Thoracic aorta (tissue), 2 donors: Measurements from ENCODE around the gene IPO11. TPM values are rescaled to one million over a fixed set of nuclear protein-coding genes. Genes with fewer than 3 reads are reported as not detected.

Experiments
- ATAC-seq: fragments of 150-250 bp; one replicate; pipeline ENCODE4 v1.8.0; 2017; ENCODE audit warnings: low read depth; ENCODE audit not compliant: insufficient number of reproducible peaks, low FRiP score
- DNase-seq: peaks from one replicate; pipeline ENCODE4 v3.0.0-alpha.2; 2020; ENCODE audit warnings: low spot score
- H3K27ac ChIP-seq, 2 donors: fragments of 200-600 bp; sonication (generic); 1 replicate in 1 of 2; 2 replicates in 1 of 2; pipeline ENCODE4 v1.5.1; 2016; ENCODE audit warnings: mild to moderate bottlenecking in 2 of 2, moderate library complexity in 2 of 2
- H3K27me3 ChIP-seq: fragments of 200-600 bp; sonication (generic); replicated peaks from 2 replicates; pipeline ENCODE4 v1.6.0; 2016; ENCODE audit warnings: mild to moderate bottlenecking; ENCODE audit not compliant: insufficient read depth
- H3K36me3 ChIP-seq: fragments of 200-600 bp; sonication (generic); one replicate; pipeline ENCODE4 v1.5.1; 2016
- H3K4me1 ChIP-seq, 2 donors: fragments of 200-600 bp; sonication (generic); 1 replicate in 1 of 2; 2 replicates in 1 of 2; pipeline versions ENCODE4 v1.5.1 to v1.6.0; 2016; ENCODE audit warnings: low read depth in 2 of 2, mild to moderate bottlenecking in 1 of 2; ENCODE audit not compliant: control insufficient read depth in 1 of 2
- H3K4me3 ChIP-seq: fragments of 200-600 bp; sonication (generic); 2 replicates; pipeline ENCODE4 v1.5.1; 2016; ENCODE audit warnings: mild to moderate bottlenecking
- H3K9me3 ChIP-seq: fragments of 200-600 bp; sonication (generic); 2 replicates; pipeline ENCODE4 v1.5.1; 2016
- total RNA-seq, 2 donors: library from RNA; depleted of rRNA; stranded (reverse); fragments of >200 nt; gene quantifications; one replicate each; pipeline versions ENCODE4 v1.1.0 to v1.2.3, GENCODE V29; 2016
- TF ChIP-seq, protein P1 (sequence below): fragments of 200-600 bp; sonication (generic); IDR thresholded peaks from one replicate; pipeline ENCODE4 v1.5.1; 2019; ENCODE audit warnings: antibody characterized with exemption

Gene IPO11
- total RNA-seq, 2 donors from 2014 or later: 10.7 to 16.5 TPM

DNA sequence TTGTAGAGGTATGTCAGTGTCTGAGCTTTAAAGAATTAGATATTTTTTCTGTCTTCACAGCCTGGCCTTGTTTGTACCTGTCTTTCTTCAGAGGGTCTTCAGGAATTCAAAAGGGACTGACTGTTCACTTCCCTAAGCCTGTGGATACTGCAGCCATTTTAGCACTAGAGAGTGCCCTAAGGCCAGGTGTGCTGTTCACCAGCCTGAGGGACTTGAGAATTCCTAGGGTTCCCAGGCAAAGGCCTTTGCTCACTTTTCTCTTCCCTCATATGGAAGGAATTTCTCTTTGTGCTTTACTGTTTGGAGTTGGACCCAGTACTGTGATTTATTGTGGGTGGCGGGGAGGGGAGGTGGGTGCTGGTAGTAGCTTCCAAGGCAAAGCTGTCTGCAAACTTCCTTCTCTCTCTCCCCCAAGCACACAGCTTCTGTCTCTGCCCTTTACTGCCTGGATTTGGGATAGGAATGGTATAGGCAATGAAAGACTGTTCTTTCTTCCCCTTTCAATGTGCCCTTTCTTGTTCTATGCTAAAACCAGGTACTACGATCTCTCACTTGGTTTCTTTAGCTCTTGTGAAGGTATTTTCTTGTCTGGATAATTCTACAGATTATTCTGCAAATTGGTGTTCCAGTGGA lies 156.4 kb downstream of the IPO11 start:
- H3K27ac ChIP-seq: no peak overlapping the region
- peaks cover 4% of the 10 kb centered on the region for H3K36me3 ChIP-seq
- H3K4me3 ChIP-seq: no peak overlapping the region
- TF ChIP-seq, protein P1, sequence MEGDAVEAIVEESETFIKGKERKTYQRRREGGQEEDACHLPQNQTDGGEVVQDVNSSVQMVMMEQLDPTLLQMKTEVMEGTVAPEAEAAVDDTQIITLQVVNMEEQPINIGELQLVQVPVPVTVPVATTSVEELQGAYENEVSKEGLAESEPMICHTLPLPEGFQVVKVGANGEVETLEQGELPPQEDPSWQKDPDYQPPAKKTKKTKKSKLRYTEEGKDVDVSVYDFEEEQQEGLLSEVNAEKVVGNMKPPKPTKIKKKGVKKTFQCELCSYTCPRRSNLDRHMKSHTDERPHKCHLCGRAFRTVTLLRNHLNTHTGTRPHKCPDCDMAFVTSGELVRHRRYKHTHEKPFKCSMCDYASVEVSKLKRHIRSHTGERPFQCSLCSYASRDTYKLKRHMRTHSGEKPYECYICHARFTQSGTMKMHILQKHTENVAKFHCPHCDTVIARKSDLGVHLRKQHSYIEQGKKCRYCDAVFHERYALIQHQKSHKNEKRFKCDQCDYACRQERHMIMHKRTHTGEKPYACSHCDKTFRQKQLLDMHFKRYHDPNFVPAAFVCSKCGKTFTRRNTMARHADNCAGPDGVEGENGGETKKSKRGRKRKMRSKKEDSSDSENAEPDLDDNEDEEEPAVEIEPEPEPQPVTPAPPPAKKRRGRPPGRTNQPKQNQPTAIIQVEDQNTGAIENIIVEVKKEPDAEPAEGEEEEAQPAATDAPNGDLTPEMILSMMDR: no peak
- H3K27me3 ChIP-seq: no peaks in the 10 kb centered on the region
- no peaks in the 10 kb centered on the region for H3K4me1 ChIP-seq
- H3K9me3 ChIP-seq: peaks cover 6% of the 10 kb centered on the region
- no peak for ATAC-seq
- no peak for DNase-seq

DNA sequence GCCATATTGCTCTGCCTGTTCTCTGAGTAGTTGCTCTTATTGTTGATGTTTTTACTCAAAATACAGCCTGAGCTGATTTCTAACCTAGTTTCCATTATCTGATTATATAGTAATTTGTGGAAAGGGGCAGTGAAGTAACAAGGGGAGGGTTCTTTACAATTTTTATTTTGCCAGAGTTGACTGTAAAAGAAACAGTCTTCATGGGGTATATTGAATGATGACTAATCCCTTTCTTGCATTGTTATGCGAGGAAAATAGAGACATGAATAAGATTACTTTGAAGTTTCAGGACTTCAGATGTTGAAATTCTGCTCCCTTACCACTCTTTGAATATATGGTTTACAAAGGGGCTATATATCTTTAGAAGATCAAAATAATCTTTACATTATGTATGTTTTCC lies 156.9 kb downstream of the IPO11 start:
- H3K4me1 ChIP-seq: no peaks in the 10 kb centered on the region
- ATAC-seq: no peak
- no peaks in the 10 kb centered on the region for H3K27me3 ChIP-seq
- DNase-seq: no peak
- H3K27ac ChIP-seq: no peak overlapping the region
- H3K36me3 ChIP-seq: peaks cover 4% of the 10 kb centered on the region
- no peak overlapping the region for H3K4me3 ChIP-seq
- H3K9me3 ChIP-seq: peaks cover 6% of the 10 kb centered on the region
- TF ChIP-seq, protein P1: no peak

DNA sequence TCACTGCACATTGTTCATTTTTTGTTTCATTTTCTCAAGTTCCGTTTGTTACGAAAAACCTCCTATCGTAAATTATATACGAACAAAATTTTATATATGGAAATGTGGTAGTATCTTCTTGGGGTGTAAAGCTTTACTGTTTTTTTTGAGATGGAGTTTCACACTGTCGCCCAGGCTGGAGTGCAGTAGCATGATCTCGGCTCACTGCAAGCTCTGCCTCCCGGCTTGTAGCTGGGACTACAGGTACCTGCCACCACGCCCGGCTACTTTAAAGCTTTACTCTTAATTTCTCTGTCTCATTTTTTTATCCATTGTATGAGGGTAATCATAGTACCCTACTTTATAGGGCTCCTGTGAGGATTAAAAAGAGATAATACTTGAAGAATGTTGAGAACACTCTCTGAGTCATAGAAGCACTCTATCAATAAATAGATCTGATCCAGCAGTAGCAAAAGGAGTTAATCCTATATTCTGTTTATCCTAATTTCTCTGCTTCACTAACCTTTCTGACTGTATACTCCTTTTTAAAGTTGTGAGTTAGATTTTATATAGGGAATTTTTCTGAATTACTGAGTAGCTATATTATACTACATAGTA lies 160.5 kb downstream of the IPO11 start:
- no peak for ATAC-seq
- Histone ChIP-seq H3K27me3 (no peaks in the 10 kb centered on the region), H3K9me3 (peaks cover under 1% of the 10 kb centered on the region), H3K4me1 (no peaks in the 10 kb centered on the region), H3K27ac (no peak overlapping the region), H3K4me3 (no peak overlapping the region), H3K36me3 (no peaks in the 10 kb centered on the region)
- DNase-seq: no peak
- TF ChIP-seq, protein P1: no peak

DNA sequence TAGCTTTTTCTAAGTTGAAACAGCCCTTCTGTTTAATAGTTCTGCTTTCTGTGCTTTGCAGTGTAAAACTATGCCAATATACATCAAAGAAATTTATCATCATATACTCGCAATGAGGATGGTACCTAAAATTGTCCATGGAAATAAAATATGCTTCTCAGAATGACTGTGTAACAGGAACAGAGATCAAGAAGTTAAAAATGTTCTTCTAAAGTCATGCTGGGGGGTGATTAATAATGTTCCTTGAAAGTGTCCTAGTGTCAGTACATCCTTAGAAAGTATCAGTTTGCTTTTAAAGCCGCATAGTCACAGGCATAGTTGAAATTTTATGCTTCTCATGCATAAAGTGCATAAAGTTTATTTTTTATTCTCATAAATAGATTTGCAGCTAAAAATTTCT lies 162.0 kb downstream of the IPO11 start:
- Histone ChIP-seq H3K4me3 (no peak overlapping the region), H3K4me1 (no peaks in the 10 kb centered on the region), H3K27ac (no peak overlapping the region), H3K9me3 (no peaks in the 10 kb centered on the region), H3K27me3 (no peaks in the 10 kb centered on the region), H3K36me3 (no peaks in the 10 kb centered on the region)
- DNase-seq (no peak), ATAC-seq (no peak)
- TF ChIP-seq, protein P1: no peak

DNA sequence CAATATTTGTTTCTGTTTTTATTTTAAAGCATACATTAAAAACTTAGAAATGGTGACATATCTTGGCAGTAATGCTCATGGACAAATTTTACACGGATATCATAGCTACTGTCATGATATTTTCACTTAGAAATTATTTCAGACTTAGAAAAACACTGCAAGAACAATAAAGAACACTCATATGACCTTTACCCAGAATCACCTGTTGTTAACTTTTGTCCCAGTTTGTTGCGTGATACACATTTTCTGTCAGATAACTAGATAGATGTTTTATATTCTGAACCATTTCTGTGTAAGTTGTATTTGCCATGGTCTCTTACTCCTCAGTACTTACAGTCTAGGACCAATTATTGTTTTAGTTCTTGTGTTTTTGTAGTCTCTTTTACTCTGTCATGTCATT lies 162.5 kb downstream of the IPO11 start:
- H3K4me3 ChIP-seq: no peak overlapping the region
- no peak overlapping the region for H3K27ac ChIP-seq
- H3K4me1 ChIP-seq: no peaks in the 10 kb centered on the region
- DNase-seq (no peak), ATAC-seq (no peak)
- TF ChIP-seq, protein P1: no peak
- no peaks in the 10 kb centered on the region for H3K9me3 ChIP-seq
- H3K27me3 ChIP-seq: no peaks in the 10 kb centered on the region
- H3K36me3 ChIP-seq: no peaks in the 10 kb centered on the region
